OCI-LY1 (cell line): ENCODE results near the gene KHDRBS2.

Experiments
- CTCF ChIP-seq: fragments of 200-600 bp; sonication (generic), shearing (Covaris generic); IDR thresholded peaks from 2 replicates; pipeline ENCODE4 v1.5.1; 2017; ENCODE audit warnings: mild to moderate bottlenecking, antibody characterized with exemption, low read length, moderate library complexity, mixed read lengths
- EZH2 ChIP-seq: fragments of 200-600 bp; sonication (generic), shearing (Covaris generic); IDR thresholded peaks from 2 replicates; pipeline ENCODE4 v1.8.0; 2017; ENCODE audit warnings: borderline replicate concordance, mixed run types, mild to moderate bottlenecking, antibody characterized with exemption, low read length, moderate library complexity, mixed read lengths

- TF ChIP-seq CTCF = no peak
- TF ChIP-seq EZH2 = no peak
These were observed 242.9 kb downstream of the KHDRBS2 start for GRCh38 chr6:62043084-62043483.
